WTC11 (cell line): ENCODE measurements around the gene FXYD7. TPM values are rescaled to one million over a fixed set of nuclear protein-coding genes. Genes with fewer than 3 reads are reported as not detected.

Experiments
- ATAC-seq: fragments of 200-7000 bp; cut with Tn5 transposase; 2 replicates; pipeline ENCODE4 v1.10.0; 2021; ENCODE audit warnings: mild to moderate bottlenecking, moderate library complexity
- Bru-seq: library from RNA; stranded (reverse); fragments of 400-500 nt; gene quantifications from one replicate; lab custom pipeline; 2021; lab: Mats Ljungman, UMichigan
- CTCF ChIA-PET: fragments of 300-600 bp; sonication (Branson Sonifier 250); formaldehyde crosslinking; loops from one replicate; lab custom pipeline; 2021; ENCODE audit warnings: antibody characterized with exemption; lab: Charles Lee
- POLR2A ChIA-PET: fragments of 350-600 bp; sonication (Branson Sonifier 250); formaldehyde crosslinking; loops from one replicate; lab custom pipeline; 2021; ENCODE audit warnings: antibody characterized with exemption; lab: Charles Lee
- DNase-seq: peaks from one replicate; pipeline ENCODE4 v3.0.0; 2021; ENCODE audit warnings: low spot score
- H3K27ac Mint-ChIP-seq: 2 replicates; pipeline ENCODE4 v1.8.0; 2021; ENCODE audit warnings: mixed read lengths
- H3K27me3 Mint-ChIP-seq: 2 replicates; pipeline ENCODE4 v1.8.0; 2021; ENCODE audit warnings: low read depth, mild to moderate bottlenecking, moderate library complexity, mixed read lengths
- H3K36me3 Mint-ChIP-seq: 2 replicates; pipeline ENCODE4 v1.8.0; 2021; ENCODE audit warnings: mixed read lengths
- H3K4me1 Mint-ChIP-seq: 2 replicates; pipeline ENCODE4 v1.8.0; 2022; ENCODE audit warnings: mixed read lengths
- H3K4me3 Mint-ChIP-seq: 2 replicates; pipeline ENCODE4 v1.8.0; 2021; ENCODE audit warnings: mild to moderate bottlenecking, moderate library complexity, mixed read lengths
- H3K9me3 Mint-ChIP-seq: 2 replicates; pipeline ENCODE4 v1.8.0; 2021; ENCODE audit warnings: mixed read lengths
- ESRRA ChIP-seq: sonication (generic); formaldehyde crosslinking; IDR thresholded peaks from 2 replicates; pipeline ENCODE4 v1.8.1; 2022; ENCODE audit warnings: mild to moderate bottlenecking, missing genetic modification reagents, borderline replicate concordance
- GTF2I ChIP-seq: fragments of 250-450 bp; sonication (Bioruptor Pico); conservative IDR thresholded peaks from 2 replicates; pipeline ENCODE4 v1.4.0; 2021; ENCODE audit warnings: mild to moderate bottlenecking
- HMGA2 ChIP-seq: fragments of 250-450 bp; sonication (Bioruptor Pico); IDR thresholded peaks from 2 replicates; pipeline ENCODE4 v1.4.0; 2021; ENCODE audit warnings: mild to moderate bottlenecking, moderate library complexity
- JAZF1 ChIP-seq: fragments of 250-450 bp; sonication (Bioruptor Pico); IDR thresholded peaks from 2 replicates; pipeline ENCODE4 v1.9.0; 2021; ENCODE audit warnings: moderate library complexity, mild to moderate bottlenecking, inconsistent platforms
- JUN ChIP-seq: sonication (generic); formaldehyde crosslinking; IDR thresholded peaks from 2 replicates; pipeline ENCODE4 v1.8.0; 2023; ENCODE audit warnings: mild to moderate bottlenecking, missing genetic modification reagents
- KAT7 ChIP-seq: sonication (generic); formaldehyde crosslinking; IDR thresholded peaks from 2 replicates; pipeline ENCODE4 v1.8.1; 2023; ENCODE audit warnings: missing genetic modification reagents, mild to moderate bottlenecking, borderline replicate concordance
- MXD4 ChIP-seq: fragments of 250-450 bp; sonication (Bioruptor Pico); IDR thresholded peaks from 2 replicates; pipeline ENCODE4 v1.8.0; 2021; ENCODE audit warnings: mild to moderate bottlenecking, moderate library complexity, borderline replicate concordance
- NFATC4 ChIP-seq: fragments of 250-450 bp; sonication (Bioruptor Pico); IDR thresholded peaks from 2 replicates; pipeline ENCODE4 v1.9.0; 2021; ENCODE audit warnings: mild to moderate bottlenecking
- NFYB ChIP-seq: sonication (generic); formaldehyde crosslinking; conservative IDR thresholded peaks from 2 replicates; pipeline ENCODE4 v1.8.0; 2022; ENCODE audit warnings: low read depth, missing genetic modification reagents
- RELA ChIP-seq: sonication (generic); formaldehyde crosslinking; IDR thresholded peaks from 2 replicates; pipeline ENCODE4 v1.8.1; 2022; ENCODE audit warnings: missing genetic modification reagents, mild to moderate bottlenecking, borderline replicate concordance
- SMAD4 ChIP-seq: sonication (generic); formaldehyde crosslinking; IDR thresholded peaks from 2 replicates; pipeline ENCODE4 v1.8.0; 2022; ENCODE audit warnings: mild to moderate bottlenecking, missing genetic modification reagents
- SP1 ChIP-seq: sonication (generic); formaldehyde crosslinking; conservative IDR thresholded peaks from 2 replicates; pipeline ENCODE4 v1.8.1; 2022; ENCODE audit warnings: missing genetic modification reagents
- ZNF219 ChIP-seq: sonication (generic); formaldehyde crosslinking; IDR thresholded peaks from 2 replicates; pipeline ENCODE4 v1.8.0; 2023; ENCODE audit warnings: missing genetic modification reagents, mild to moderate bottlenecking, borderline replicate concordance
- ZNF317 ChIP-seq: sonication (generic); formaldehyde crosslinking; IDR thresholded peaks from 2 replicates; pipeline ENCODE4 v1.8.1; 2023; ENCODE audit warnings: low read depth, mild to moderate bottlenecking, moderate library complexity, missing genetic modification reagents, borderline replicate concordance
- ZNF396 ChIP-seq: fragments of 250-450 bp; sonication (Bioruptor Pico); IDR thresholded peaks from 2 replicates; pipeline ENCODE4 v1.8.0; 2021; ENCODE audit warnings: mild to moderate bottlenecking, moderate library complexity, borderline replicate concordance
- ZNF671 ChIP-seq: fragments of 250-450 bp; sonication (Bioruptor Pico); IDR thresholded peaks from 2 replicates; pipeline ENCODE4 v1.8.0; 2021; ENCODE audit warnings: mild to moderate bottlenecking
- long read RNA-seq, 3 experiments: library from RNA in 1 of 3; library from capped mRNA in 1 of 3; library from polyadenylated mRNA in 1 of 3; unstranded in 2 of 3; stranded (forward) in 1 of 3; transcript quantifications; one replicate each; pipeline ENCODE4 v2.0.0, GENCODE V29; 2021
- total RNA-seq: library from RNA; stranded (reverse); gene quantifications from 3 replicates; pipeline ENCODE4 v1.2.3, GENCODE V29; 2021
- TF ChIP-seq, protein P1 (sequence below): fragments of 200-600 bp; IDR thresholded peaks from 2 replicates; pipeline ENCODE4 v1.8.0; 2022; ENCODE audit warnings: antibody characterized with exemption
- TF ChIP-seq, protein P2 (sequence below): fragments of 250-450 bp; sonication (Bioruptor Pico); conservative IDR thresholded peaks from 2 replicates; pipeline ENCODE4 v1.9.0; 2021; ENCODE audit warnings: mild to moderate bottlenecking
- TF ChIP-seq, protein P3 (sequence below): sonication (generic); formaldehyde crosslinking; IDR thresholded peaks from 2 replicates; pipeline ENCODE4 v1.8.1; 2023; ENCODE audit warnings: mild to moderate bottlenecking, missing genetic modification reagents
- TF ChIP-seq, protein P4 (sequence below): fragments of 250-450 bp; sonication (Bioruptor Pico); IDR thresholded peaks from 2 replicates; pipeline ENCODE4 v1.8.0; 2021; ENCODE audit warnings: mild to moderate bottlenecking
- TF ChIP-seq, protein P5 (sequence below): sonication (generic); formaldehyde crosslinking; IDR thresholded peaks from 2 replicates; pipeline ENCODE4 v1.8.1; 2022; ENCODE audit warnings: low read depth, mild to moderate bottlenecking, moderate library complexity, missing genetic modification reagents, borderline replicate concordance

FXYD7 gene, protein sequence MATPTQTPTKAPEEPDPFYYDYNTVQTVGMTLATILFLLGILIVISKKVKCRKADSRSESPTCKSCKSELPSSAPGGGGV
- total RNA-seq (16.7 to 16.9 TPM (median 16.9 TPM) in 3 replicates), Bru-seq, nascent RNA (percentile 38 among the genes with signal in this experiment)
- long read RNA-seq, experiment 1, transcript FXYD7-201 (6 exons, 712 nt): major isoform, 11 of 14 reads
- long read RNA-seq, experiment 1, partial matches to known transcripts: 0 of 14 reads
- long read RNA-seq, experiment 1, other reads (novel, unspliced or antisense): 0 of 14 reads
- long read RNA-seq, experiment 2, transcript FXYD7-201 (6 exons, 712 nt): major isoform, 5 of 6 reads
- long read RNA-seq, experiment 2, partial matches to known transcripts: 0 of 6 reads
- long read RNA-seq, experiment 2, other reads (novel, unspliced or antisense): 0 of 6 reads
- long read RNA-seq, experiment 3: 0 reads

DNA sequence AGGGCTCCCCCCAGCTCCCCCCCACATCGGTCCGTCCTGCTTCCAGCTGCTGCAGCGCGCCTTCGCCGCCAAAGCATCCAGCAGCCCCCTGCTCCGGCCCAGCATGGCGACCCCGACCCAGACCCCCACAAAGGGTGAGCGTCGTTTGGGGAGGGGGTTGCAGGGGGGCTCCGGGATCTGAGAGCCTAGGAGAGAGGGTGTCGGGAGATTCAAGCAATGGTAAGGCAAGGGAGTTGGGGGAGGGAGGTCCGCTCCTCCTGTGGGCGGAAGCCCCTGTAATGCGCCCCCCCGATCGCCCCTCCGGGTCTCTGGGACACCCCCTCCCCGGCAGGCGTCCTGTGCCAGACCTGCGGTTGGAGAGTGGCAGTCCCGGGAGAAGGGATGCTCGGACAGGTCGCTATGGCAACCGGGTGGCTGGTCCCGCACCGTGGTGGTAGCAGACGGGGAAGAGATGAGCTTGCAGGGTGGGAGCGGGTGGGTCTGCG, at the start of gene FXYD7:
Gene FXYD7, plus strand, starts transcription at position 25 of the 485 bp plus-strand sequence. Its CDS starts 79 bp downstream, at position 104.
- H3K27me3 Mint-ChIP-seq: peaks cover 32% of the 10 kb centered on the region
- H3K36me3 Mint-ChIP-seq: peaks cover 2% of the 10 kb centered on the region; the same call in 1 of the 2 replicates
- H3K27ac Mint-ChIP-seq: 0 out of 2 replicates have a peak within 1 kb of the TSS, but pooled peaks have one; percentile 49
- ChIA-PET CTCF (interaction anchor here (0.5 to 5.5 kb wide), 19 partner anchors 10 to 327 kb away, joined by 3 to 143 read pairs (median 4); partner anchors contain the start of genes FXYD3 and FXYD5), POLR2A (interaction anchor here (0.9 to 2.4 kb wide), 2 partner anchors 9 to 28 kb away, joined by 3 to 9 read pairs; no protein-coding TSS in a partner anchor)
- ATAC-seq (no peak), DNase-seq (peak; percentile 63)
- peak within 1 kb of the TSS; percentile 91 for H3K4me3 Mint-ChIP-seq
- no peaks in the 10 kb centered on the region for H3K9me3 Mint-ChIP-seq
- H3K4me1 Mint-ChIP-seq: peaks cover 44% of the 10 kb centered on the region
- TF ChIP-seq SP1 (0 out of 2 replicates have a peak, but pooled peaks have one; percentile 2), ESRRA (CRISPR knock-in tag) (no peak), JAZF1 (CRISPR knock-in tag) (no peak), ZNF317 (CRISPR knock-in tag) (no peak)
- TF ChIP-seq, protein P1, sequence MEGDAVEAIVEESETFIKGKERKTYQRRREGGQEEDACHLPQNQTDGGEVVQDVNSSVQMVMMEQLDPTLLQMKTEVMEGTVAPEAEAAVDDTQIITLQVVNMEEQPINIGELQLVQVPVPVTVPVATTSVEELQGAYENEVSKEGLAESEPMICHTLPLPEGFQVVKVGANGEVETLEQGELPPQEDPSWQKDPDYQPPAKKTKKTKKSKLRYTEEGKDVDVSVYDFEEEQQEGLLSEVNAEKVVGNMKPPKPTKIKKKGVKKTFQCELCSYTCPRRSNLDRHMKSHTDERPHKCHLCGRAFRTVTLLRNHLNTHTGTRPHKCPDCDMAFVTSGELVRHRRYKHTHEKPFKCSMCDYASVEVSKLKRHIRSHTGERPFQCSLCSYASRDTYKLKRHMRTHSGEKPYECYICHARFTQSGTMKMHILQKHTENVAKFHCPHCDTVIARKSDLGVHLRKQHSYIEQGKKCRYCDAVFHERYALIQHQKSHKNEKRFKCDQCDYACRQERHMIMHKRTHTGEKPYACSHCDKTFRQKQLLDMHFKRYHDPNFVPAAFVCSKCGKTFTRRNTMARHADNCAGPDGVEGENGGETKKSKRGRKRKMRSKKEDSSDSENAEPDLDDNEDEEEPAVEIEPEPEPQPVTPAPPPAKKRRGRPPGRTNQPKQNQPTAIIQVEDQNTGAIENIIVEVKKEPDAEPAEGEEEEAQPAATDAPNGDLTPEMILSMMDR: peak; percentile 14; the same call in 1 of the 2 replicates

DNA sequence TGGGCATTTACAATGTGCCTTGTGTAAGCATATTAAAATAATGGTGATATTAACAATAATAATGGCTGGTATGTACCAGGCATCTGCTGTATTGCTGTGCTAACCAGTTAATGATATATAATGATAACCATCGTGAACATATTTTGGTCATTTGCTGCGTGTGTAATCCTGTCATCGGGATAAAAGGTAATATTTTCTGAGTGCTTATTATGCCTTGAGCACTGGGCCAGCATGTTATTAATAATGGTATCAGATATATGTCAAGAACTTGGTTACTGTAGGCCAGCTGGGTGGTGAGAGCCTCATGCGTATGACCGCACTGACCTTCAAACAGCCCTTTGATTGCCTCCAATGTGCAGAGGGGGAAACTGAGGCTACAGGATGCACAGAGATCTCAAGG, 49.6 kb upstream of the FXYD7 start:
- TF ChIP-seq, protein P2, sequence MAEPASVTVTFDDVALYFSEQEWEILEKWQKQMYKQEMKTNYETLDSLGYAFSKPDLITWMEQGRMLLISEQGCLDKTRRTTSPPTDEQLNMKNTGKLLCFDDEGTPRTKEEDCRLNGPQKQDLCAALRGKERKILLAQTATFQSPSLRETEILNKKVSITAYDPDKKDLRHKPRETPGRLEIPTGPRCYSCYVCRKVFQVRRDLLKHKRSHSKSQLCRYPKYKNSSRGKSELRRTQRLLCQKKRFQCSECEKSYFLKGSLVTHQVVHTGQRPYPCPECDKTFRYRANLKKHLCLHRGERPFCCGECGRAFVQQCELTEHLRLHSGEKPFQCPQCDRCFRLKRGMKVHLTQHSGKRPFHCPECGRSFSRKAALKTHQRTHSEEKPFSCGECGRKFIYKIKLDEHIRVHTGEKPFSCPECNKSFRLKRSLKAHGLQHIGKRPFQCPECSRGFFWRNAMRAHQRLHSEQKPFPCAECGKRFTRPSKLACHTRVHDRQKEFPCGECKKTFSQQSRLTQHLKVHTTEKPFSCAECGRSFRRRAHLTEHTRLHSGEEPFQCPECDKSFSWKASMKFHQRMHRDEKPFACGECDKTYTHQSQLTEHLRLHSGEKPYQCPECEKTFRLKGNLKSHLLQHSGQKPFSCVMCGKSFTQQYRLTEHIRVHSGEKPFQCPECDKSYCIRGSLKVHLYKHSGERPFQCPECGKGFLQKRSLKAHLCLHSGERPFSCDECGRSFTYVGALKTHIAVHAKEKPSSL (CRISPR knock-in tag): no peak
- no peak for TF ChIP-seq MXD4 (CRISPR knock-in tag)
- no peak for TF ChIP-seq ZNF396 (CRISPR knock-in tag)
- TF ChIP-seq KAT7 (CRISPR knock-in tag): no peak
- TF ChIP-seq RELA: no peak
- TF ChIP-seq, protein P3, sequence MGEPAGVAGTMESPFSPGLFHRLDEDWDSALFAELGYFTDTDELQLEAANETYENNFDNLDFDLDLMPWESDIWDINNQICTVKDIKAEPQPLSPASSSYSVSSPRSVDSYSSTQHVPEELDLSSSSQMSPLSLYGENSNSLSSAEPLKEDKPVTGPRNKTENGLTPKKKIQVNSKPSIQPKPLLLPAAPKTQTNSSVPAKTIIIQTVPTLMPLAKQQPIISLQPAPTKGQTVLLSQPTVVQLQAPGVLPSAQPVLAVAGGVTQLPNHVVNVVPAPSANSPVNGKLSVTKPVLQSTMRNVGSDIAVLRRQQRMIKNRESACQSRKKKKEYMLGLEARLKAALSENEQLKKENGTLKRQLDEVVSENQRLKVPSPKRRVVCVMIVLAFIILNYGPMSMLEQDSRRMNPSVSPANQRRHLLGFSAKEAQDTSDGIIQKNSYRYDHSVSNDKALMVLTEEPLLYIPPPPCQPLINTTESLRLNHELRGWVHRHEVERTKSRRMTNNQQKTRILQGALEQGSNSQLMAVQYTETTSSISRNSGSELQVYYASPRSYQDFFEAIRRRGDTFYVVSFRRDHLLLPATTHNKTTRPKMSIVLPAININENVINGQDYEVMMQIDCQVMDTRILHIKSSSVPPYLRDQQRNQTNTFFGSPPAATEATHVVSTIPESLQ (CRISPR knock-in tag): no peak
- no peak for TF ChIP-seq ESRRA (CRISPR knock-in tag)
- TF ChIP-seq JUN: no peak
- TF ChIP-seq GTF2I (CRISPR knock-in tag): no peak
- no peak for TF ChIP-seq ZNF671 (CRISPR knock-in tag)
- TF ChIP-seq ZNF219 (CRISPR knock-in tag): no peak
- TF ChIP-seq, protein P4, sequence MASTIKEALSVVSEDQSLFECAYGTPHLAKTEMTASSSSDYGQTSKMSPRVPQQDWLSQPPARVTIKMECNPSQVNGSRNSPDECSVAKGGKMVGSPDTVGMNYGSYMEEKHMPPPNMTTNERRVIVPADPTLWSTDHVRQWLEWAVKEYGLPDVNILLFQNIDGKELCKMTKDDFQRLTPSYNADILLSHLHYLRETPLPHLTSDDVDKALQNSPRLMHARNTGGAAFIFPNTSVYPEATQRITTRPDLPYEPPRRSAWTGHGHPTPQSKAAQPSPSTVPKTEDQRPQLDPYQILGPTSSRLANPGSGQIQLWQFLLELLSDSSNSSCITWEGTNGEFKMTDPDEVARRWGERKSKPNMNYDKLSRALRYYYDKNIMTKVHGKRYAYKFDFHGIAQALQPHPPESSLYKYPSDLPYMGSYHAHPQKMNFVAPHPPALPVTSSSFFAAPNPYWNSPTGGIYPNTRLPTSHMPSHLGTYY (CRISPR knock-in tag): no peak
- no peak for TF ChIP-seq SP1
- TF ChIP-seq NFYB (CRISPR knock-in tag): no peak
- TF ChIP-seq, protein P5, sequence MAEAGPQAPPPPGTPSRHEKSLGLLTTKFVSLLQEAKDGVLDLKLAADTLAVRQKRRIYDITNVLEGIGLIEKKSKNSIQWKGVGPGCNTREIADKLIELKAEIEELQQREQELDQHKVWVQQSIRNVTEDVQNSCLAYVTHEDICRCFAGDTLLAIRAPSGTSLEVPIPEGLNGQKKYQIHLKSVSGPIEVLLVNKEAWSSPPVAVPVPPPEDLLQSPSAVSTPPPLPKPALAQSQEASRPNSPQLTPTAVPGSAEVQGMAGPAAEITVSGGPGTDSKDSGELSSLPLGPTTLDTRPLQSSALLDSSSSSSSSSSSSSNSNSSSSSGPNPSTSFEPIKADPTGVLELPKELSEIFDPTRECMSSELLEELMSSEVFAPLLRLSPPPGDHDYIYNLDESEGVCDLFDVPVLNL (CRISPR knock-in tag): no peak
- TF ChIP-seq SMAD4: no peak
- TF ChIP-seq HMGA2 (CRISPR knock-in tag): no peak
- no peak for TF ChIP-seq NFATC4 (CRISPR knock-in tag)
- ChIA-PET CTCF (interaction anchor here (0.6 to 3.0 kb wide), 3 partner anchors 38 to 47 kb away, joined by 3 to 23 read pairs (median 6); partner anchors contain the start of gene LGI4), POLR2A (no interaction called here)
- Mint-ChIP-seq H3K4me3 (no peak overlapping the region), H3K9me3 (no peaks in the 10 kb centered on the region), H3K27me3 (no peaks in the 10 kb centered on the region), H3K4me1 (peaks cover 21% of the 10 kb centered on the region), H3K36me3 (no peaks in the 10 kb centered on the region), H3K27ac (no peak overlapping the region)
- no peak for ATAC-seq
- DNase-seq: no peak
